SK-N-SH (cell line): Measurements from ENCODE around the gene SIRT3. TPM values are rescaled to one million over a fixed set of nuclear protein-coding genes. Genes with fewer than 3 reads are reported as not detected.

Experiments
- CTCF ChIA-PET: fragments of 300-600, 350-600 bp; formaldehyde crosslinking; extraction: SDS; loops from one replicate; lab custom pipeline; 2021; lab: Yijun Ruan, JAX
- POLR2A ChIA-PET: fragments of 350-600 bp; sonication (Branson Sonifier 250); formaldehyde crosslinking; extraction: SDS; loops from one replicate; lab custom pipeline; 2020; ENCODE audit warnings: antibody characterized with exemption, inconsistent platforms; lab: Yijun Ruan, JAX
- DNase-seq: peaks from one replicate; pipeline ENCODE4 v3.0.0; 2012
- H2AFZ ChIP-seq: fragments of 200-600 bp; sonication (generic); 2 replicates; pipeline ENCODE4 v1.8.1; 2016; ENCODE audit warnings: antibody characterized with exemption, mild to moderate bottlenecking, low read depth
- H3F3A ChIP-seq: fragments of 200-600 bp; sonication (generic); replicated peaks from 2 replicates; pipeline ENCODE3; 2016; ENCODE audit warnings: antibody characterized with exemption, mild to moderate bottlenecking; ENCODE audit not compliant: insufficient read depth
- H3K27ac ChIP-seq, 2 experiments: fragments of 200-500 bp in 1 of 2; fragments of 200-600 bp in 1 of 2; sonication (Bioruptor generic) in 1 of 2; sonication (generic), shearing (Covaris generic) in 1 of 2; 2 replicates each; pipeline versions ENCODE4 v1.5.1 to v1.6.1; 2014 to 2016; ENCODE audit warnings: low read depth in 2 of 2, inconsistent platforms in 1 of 2, low read length in 1 of 2, mild to moderate bottlenecking in 1 of 2, mixed read lengths in 1 of 2
- H3K27me3 ChIP-seq: fragments of 200-600 bp; sonication (generic), shearing (Covaris generic); 2 replicates; pipeline ENCODE4 v1.6.1; 2016; ENCODE audit warnings: mixed run types; ENCODE audit not compliant: insufficient read depth
- H3K36me3 ChIP-seq, 2 experiments: fragments of 200-500 bp in 1 of 2; fragments of 200-600 bp in 1 of 2; sonication (Bioruptor generic) in 1 of 2; sonication (generic) in 1 of 2; replicated peaks in 1 of 2; 2 replicates each; pipeline versions ENCODE3 to v1.5.1; 2014 to 2016; ENCODE audit warnings: low read length in 1 of 2, mild to moderate bottlenecking in 1 of 2; ENCODE audit not compliant: insufficient read depth in 2 of 2, control insufficient read depth in 1 of 2
- H3K4me1 ChIP-seq, 2 experiments: fragments of 200-500 bp in 1 of 2; fragments of 200-600 bp in 1 of 2; sonication (Bioruptor generic) in 1 of 2; sonication (generic), shearing (Covaris generic) in 1 of 2; 2 replicates each; pipeline versions ENCODE4 v1.5.1 to v1.6.1; 2014 to 2016; ENCODE audit warnings: low read depth in 1 of 2, low read length in 1 of 2, mixed run types in 1 of 2; ENCODE audit not compliant: insufficient read depth in 2 of 2, control insufficient read depth in 1 of 2
- H3K4me2 ChIP-seq: fragments of 200-600 bp; sonication (generic), shearing (Covaris generic); 2 replicates; pipeline ENCODE4 v1.6.1; 2017; ENCODE audit warnings: mixed run types
- H3K4me3 ChIP-seq, 2 experiments: fragments of 200-500 bp in 1 of 2; fragments of 200-600 bp in 1 of 2; sonication (Bioruptor generic) in 1 of 2; sonication (generic), shearing (Covaris generic) in 1 of 2; 2 replicates each; pipeline versions ENCODE4 v1.5.1 to v1.8.1; 2014 to 2016; ENCODE audit warnings: low read depth in 2 of 2, inconsistent platforms in 1 of 2, low read length in 1 of 2, mild to moderate bottlenecking in 1 of 2, mixed read lengths in 1 of 2, moderate library complexity in 1 of 2
- H3K79me2 ChIP-seq: fragments of 200-600 bp; sonication (generic); 2 replicates; pipeline ENCODE4 v1.8.1; 2017; ENCODE audit warnings: mild to moderate bottlenecking; ENCODE audit not compliant: insufficient read depth
- H3K9ac ChIP-seq: fragments of 200-600 bp; sonication (generic); 2 replicates; pipeline ENCODE4 v1.6.1; 2017; ENCODE audit warnings: mixed run types
- H3K9me2 ChIP-seq: fragments of 200-600 bp; sonication (generic); 2 replicates; pipeline ENCODE4 v1.6.1; 2017; ENCODE audit warnings: mixed run types
- H3K9me3 ChIP-seq: fragments of 200-600 bp; sonication (generic); 2 replicates; pipeline ENCODE4 v1.6.1; 2017; ENCODE audit warnings: mixed run types, mild to moderate bottlenecking, moderate library complexity
- H4K20me1 ChIP-seq: fragments of 200-600 bp; sonication (generic); 2 replicates; pipeline ENCODE4 v1.6.1; 2017; ENCODE audit warnings: mild to moderate bottlenecking, mixed run types; ENCODE audit not compliant: insufficient read depth
- CHD2 ChIP-seq: fragments of 150-350 bp; IDR thresholded peaks from 2 replicates; pipeline ENCODE4 v1.6.1; 2018; ENCODE audit warnings: low read length; ENCODE audit not compliant: partially characterized antibody
- CTCF ChIP-seq: fragments of 200-600 bp; sonication (generic); IDR thresholded peaks from 2 replicates; pipeline ENCODE4 v1.6.1; 2017; ENCODE audit warnings: antibody characterized with exemption, mild to moderate bottlenecking, moderate library complexity
- ELF1 ChIP-seq: IDR thresholded peaks from 2 replicates; pipeline ENCODE4 v1.4.0; 2012
- GABPA ChIP-seq: IDR thresholded peaks from 2 replicates; pipeline ENCODE4 v1.4.0; 2012; ENCODE audit warnings: low read depth, mild to moderate bottlenecking
- MEF2A ChIP-seq: IDR thresholded peaks from 2 replicates; pipeline ENCODE4 v1.4.0; 2012; ENCODE audit warnings: low read depth, borderline replicate concordance
- NFIC ChIP-seq: IDR thresholded peaks from 2 replicates; pipeline ENCODE4 v1.4.0; 2012; ENCODE audit warnings: borderline replicate concordance
- RAD21 ChIP-seq: IDR thresholded peaks from 2 replicates; pipeline ENCODE4 v1.6.1; 2012; ENCODE audit warnings: mild to moderate bottlenecking, low read length
- REST ChIP-seq: IDR thresholded peaks from 2 replicates; pipeline ENCODE4 v1.6.1; 2012; ENCODE audit warnings: mild to moderate bottlenecking, low read depth, low read length, moderate library complexity
- RFX5 ChIP-seq: IDR thresholded peaks from 2 replicates; pipeline ENCODE4 v1.6.1; 2012; ENCODE audit warnings: mild to moderate bottlenecking, improper control_type of control experiment, low read length
- TAF1 ChIP-seq: IDR thresholded peaks from 2 replicates; pipeline ENCODE4 v1.6.1; 2012; ENCODE audit warnings: low read depth, mild to moderate bottlenecking, low read length, moderate library complexity, borderline replicate concordance
- USF1 ChIP-seq: IDR thresholded peaks from 2 replicates; pipeline ENCODE4 v1.4.0; 2012; ENCODE audit warnings: low read depth, borderline replicate concordance
- USF2 ChIP-seq: fragments of 150-350 bp; IDR thresholded peaks from 2 replicates; pipeline ENCODE4 v1.6.1; 2017; ENCODE audit warnings: antibody characterized with exemption, low read length, low read depth, borderline replicate concordance
- WGBS: methylation state at CpG from one replicate; pipeline ENCODE4 v1.1.6; 2017; ENCODE audit warnings: low lambda C conversion rate; 5-methylcytosine and 5-hydroxymethylcytosine counted together
- polyA plus RNA-seq, 3 experiments: library from polyadenylated mRNA; depleted of rRNA; stranded (reverse); fragments of >200 nt; gene quantifications; 2 replicates each; pipeline ENCODE4 v1.2.3, GENCODE V29; 2012

SIRT3 gene
- polyA plus RNA-seq, 1 of the 3 experiments (the other 2 are of a cell fraction), result 34.4 TPM

GRCh38 chr11:215581-216037 lies 20.5 kb downstream of the SIRT3 start (continued):
- TF ChIP-seq USF2, result no peak
- no peak for TF ChIP-seq GABPA

GRCh38 chr11:214083-214482 lies 22.1 kb downstream of the SIRT3 start:
- CTCF ChIA-PET, result no interaction called here
- H3K27ac ChIP-seq, result no peak overlapping the region
- no peaks in the 10 kb centered on the region for H3K27me3 ChIP-seq
- H3K4me3 ChIP-seq, result no peak overlapping the region
- H3K79me2 ChIP-seq, result peaks cover 35% of the 10 kb centered on the region
- no peaks in the 10 kb centered on the region for H3K9me3 ChIP-seq
- peaks cover 18% of the 10 kb centered on the region for H3F3A ChIP-seq
- peaks cover 43 to 66% of the 10 kb centered on the region in 2 experiments for H3K36me3 ChIP-seq
- H3K9ac ChIP-seq, result no peak overlapping the region
- peaks cover 13% of the 10 kb centered on the region for H4K20me1 ChIP-seq
- H3K4me2 ChIP-seq, result no peak overlapping the region
- 89% methylated on average over 1 of the region's 7 CpGs for WGBS
- peaks cover 8 to 19% of the 10 kb centered on the region in 2 experiments; a peak in 2 of 4 replicates for H3K4me1 ChIP-seq
- no peak overlapping the region for H2AFZ ChIP-seq
- POLR2A ChIA-PET, result no interaction called here
- no peak for DNase-seq
- TF ChIP-seq MEF2A (no peak), RFX5 (no peak), GABPA (no peak), USF2 (no peak), NFIC (no peak), ELF1 (no peak), USF1 (no peak), CHD2 (no peak), CTCF (no peak), RAD21 (no peak), TAF1 (no peak), REST (no peak)
- no peaks in the 10 kb centered on the region for H3K9me2 ChIP-seq
